Right atrium auricular region (tissue), 2 donors: ENCODE measurements around the gene MYOCD. TPM values are rescaled to one million over a fixed set of nuclear protein-coding genes. Genes with fewer than 3 reads are reported as not detected.

ENCODE experiments used
- DNase-seq: peaks from one replicate; pipeline ENCODE4 v3.0.0-alpha.2; 2019; ENCODE audit warnings: low spot score
- H3K27ac ChIP-seq, 2 donors: fragments of 200-600 bp; sonication (generic); 1 replicate in 1 of 2; 2 replicates in 1 of 2; pipeline ENCODE4 v1.5.1; 2016 to 2019
- H3K27me3 ChIP-seq, 2 donors: fragments of 200-600 bp; sonication (generic); one replicate each; pipeline versions ENCODE4 v1.5.1 to v1.6.0; 2017 to 2019
- H3K36me3 ChIP-seq: fragments of 200-600 bp; sonication (generic); one replicate; pipeline ENCODE4 v1.5.1; 2016
- H3K4me1 ChIP-seq, 2 donors: fragments of 200-600 bp; sonication (generic); one replicate each; pipeline versions ENCODE4 v1.5.1 to v1.6.0; 2017 to 2019
- H3K4me3 ChIP-seq, 2 donors: fragments of 200-600 bp; sonication (generic); 1 replicate in 1 of 2; 2 replicates in 1 of 2; pipeline ENCODE4 v1.5.1; 2017 to 2019; ENCODE audit warnings: mild to moderate bottlenecking in 1 of 2, moderate library complexity in 1 of 2
- H3K9me3 ChIP-seq, 2 donors: fragments of 200-600 bp; sonication (generic); one replicate each; pipeline ENCODE4 v1.5.1; 2019
- CTCF ChIP-seq, 2 donors: fragments of 200-600 bp; sonication (generic); IDR thresholded peaks; one replicate each; pipeline ENCODE4 v1.5.1; 2019; ENCODE audit warnings: antibody characterized with exemption in 2 of 2
- total RNA-seq, 2 donors: library from RNA; depleted of rRNA; stranded (reverse); fragments of >200 nt; gene quantifications; one replicate each; pipeline ENCODE4 v1.1.0, GENCODE V29; 2016

Gene MYOCD
- total RNA-seq, 2 donors from 2014 or later = 50.6 to 65.1 TPM

GRCh38 chr17:12643822-12644221, 21.9 kb upstream of the MYOCD start:
- Histone ChIP-seq H3K4me1 (no peaks in the 10 kb centered on the region), H3K27ac (no peak overlapping the region), H3K27me3 (no peaks in the 10 kb centered on the region), H3K4me3 (no peak overlapping the region), H3K36me3 (no peaks in the 10 kb centered on the region), H3K9me3 (no peaks in the 10 kb centered on the region)
- no peak for DNase-seq
- TF ChIP-seq CTCF (IDR thresholded peaks at IDR 0.05) = no peak

GRCh38 chr17:12644623-12645022, 21.1 kb upstream of the MYOCD start:
- no peaks in the 10 kb centered on the region for H3K27me3 ChIP-seq
- no peak for DNase-seq
- H3K36me3 ChIP-seq = no peaks in the 10 kb centered on the region
- TF ChIP-seq CTCF (IDR thresholded peaks at IDR 0.05) = no peak
- no peak overlapping the region for H3K27ac ChIP-seq
- H3K9me3 ChIP-seq = no peaks in the 10 kb centered on the region
- H3K4me1 ChIP-seq = no peaks in the 10 kb centered on the region
- no peak overlapping the region for H3K4me3 ChIP-seq

- no peak for DNase-seq
- no peaks in the 10 kb centered on the region for H3K4me1 ChIP-seq
- H3K4me3 ChIP-seq = no peak overlapping the region
- no peaks in the 10 kb centered on the region for H3K9me3 ChIP-seq
- no peak overlapping the region for H3K27ac ChIP-seq
- H3K27me3 ChIP-seq = no peaks in the 10 kb centered on the region
- TF ChIP-seq CTCF (IDR thresholded peaks at IDR 0.05) = no peak
- no peaks in the 10 kb centered on the region for H3K36me3 ChIP-seq
Measured at GRCh38 chr17:12646761-12647422, 18.8 kb upstream of the MYOCD start.

- Histone ChIP-seq H3K36me3 (no peaks in the 10 kb centered on the region), H3K27ac (no peak overlapping the region), H3K4me1 (no peaks in the 10 kb centered on the region), H3K4me3 (no peak overlapping the region), H3K9me3 (no peaks in the 10 kb centered on the region), H3K27me3 (no peaks in the 10 kb centered on the region)
- TF ChIP-seq CTCF (IDR thresholded peaks at IDR 0.05) = no peak
- DNase-seq = no peak
Measured at GRCh38 chr17:12648498-12648897, 17.2 kb upstream of the MYOCD start.

GRCh38 chr17:12655936-12656335, 9.8 kb upstream of the MYOCD start:
- Histone ChIP-seq H3K4me3 (no peak overlapping the region), H3K4me1 (no peaks in the 10 kb centered on the region), H3K27me3 (no peaks in the 10 kb centered on the region), H3K27ac (no peak overlapping the region), H3K9me3 (no peaks in the 10 kb centered on the region), H3K36me3 (no peaks in the 10 kb centered on the region)
- no peak for DNase-seq
- no peak for TF ChIP-seq CTCF (IDR thresholded peaks at IDR 0.05)

- DNase-seq = no peak
- Histone ChIP-seq H3K36me3 (no peaks in the 10 kb centered on the region), H3K27me3 (no peaks in the 10 kb centered on the region), H3K9me3 (no peaks in the 10 kb centered on the region), H3K4me3 (no peak overlapping the region), H3K27ac (no peak overlapping the region), H3K4me1 (no peaks in the 10 kb centered on the region)
- TF ChIP-seq CTCF (IDR thresholded peaks at IDR 0.05) = no peak
Measured at GRCh38 chr17:12656354-12656753, 9.3 kb upstream of the MYOCD start.
